Neural crest cell (in vitro differentiated cells): ENCODE results near the gene CEP68. TPM values are rescaled to one million over a fixed set of nuclear protein-coding genes. Genes with fewer than 3 reads are reported as not detected.

ENCODE experiments used
- DNase-seq: peaks from one replicate; pipeline ENCODE4 v3.0.0; 2021; ENCODE audit warnings: low read depth, mixed read lengths, low spot score
- H3K27ac Mint-ChIP-seq: one replicate; pipeline ENCODE4 v1.8.0; 2021; ENCODE audit warnings: mild to moderate bottlenecking, mixed read lengths; ENCODE audit not compliant: unreplicated experiment
- H3K27me3 Mint-ChIP-seq: 2 replicates; pipeline ENCODE4 v1.8.0; 2021; ENCODE audit warnings: low read depth, mild to moderate bottlenecking, mixed read lengths
- H3K36me3 Mint-ChIP-seq: 2 replicates; pipeline ENCODE4 v1.8.0; 2021; ENCODE audit warnings: low read depth, mild to moderate bottlenecking, mixed read lengths
- H3K4me1 Mint-ChIP-seq: 2 replicates; pipeline ENCODE4 v1.8.0; 2021; ENCODE audit warnings: mixed read lengths
- H3K4me3 Mint-ChIP-seq: one replicate; pipeline ENCODE4 v1.8.0; 2021; ENCODE audit warnings: mild to moderate bottlenecking, mixed read lengths
- H3K9me3 Mint-ChIP-seq: 2 replicates; pipeline ENCODE4 v1.8.0; 2021; ENCODE audit warnings: mixed read lengths
- CTCF ChIP-seq: fragments of 200-600 bp; sonication (generic); conservative IDR thresholded peaks from 2 replicates; pipeline ENCODE4 v1.5.0; 2021; ENCODE audit warnings: antibody characterized with exemption, mild to moderate bottlenecking
- total RNA-seq: library from RNA; stranded (reverse); gene quantifications from 2 replicates; pipeline ENCODE4 v1.2.1, GENCODE V29; 2021

Gene CEP68
- total RNA-seq, 1 donor from 2014 or later: 25.0 TPM

- no peaks in the 10 kb centered on the region for H3K9me3 Mint-ChIP-seq
- H3K4me1 Mint-ChIP-seq: peaks cover 4% of the 10 kb centered on the region
- peaks cover 14% of the 10 kb centered on the region for H3K36me3 Mint-ChIP-seq
- no peak overlapping the region for H3K4me3 Mint-ChIP-seq
- no peak for DNase-seq
- TF ChIP-seq CTCF: no peak
- no peak overlapping the region for H3K27ac Mint-ChIP-seq
- H3K27me3 Mint-ChIP-seq: no peaks in the 10 kb centered on the region
These were observed 44.9 kb downstream of the CEP68 start for GRCh38 chr2:65101071-65101470.

- Mint-ChIP-seq H3K4me1 (peaks cover 4% of the 10 kb centered on the region), H3K27me3 (no peaks in the 10 kb centered on the region), H3K36me3 (peaks cover 7% of the 10 kb centered on the region), H3K9me3 (no peaks in the 10 kb centered on the region), H3K4me3 (no peak overlapping the region), H3K27ac (no peak overlapping the region)
- TF ChIP-seq CTCF: no peak
- DNase-seq: no peak
These were observed 46.9 kb downstream of the CEP68 start for GRCh38 chr2:65103013-65103715.

GRCh38 chr2:65107530-65107929, 51.3 kb downstream of the CEP68 start:
- Mint-ChIP-seq H3K4me3 (no peak overlapping the region), H3K4me1 (no peaks in the 10 kb centered on the region), H3K27ac (no peak overlapping the region), H3K27me3 (no peaks in the 10 kb centered on the region), H3K9me3 (no peaks in the 10 kb centered on the region), H3K36me3 (peaks cover 3% of the 10 kb centered on the region)
- no peak for DNase-seq
- no peak for TF ChIP-seq CTCF

- Mint-ChIP-seq H3K4me3 (no peak overlapping the region), H3K27me3 (no peaks in the 10 kb centered on the region), H3K36me3 (peaks cover 3% of the 10 kb centered on the region), H3K27ac (no peak overlapping the region), H3K4me1 (no peaks in the 10 kb centered on the region), H3K9me3 (no peaks in the 10 kb centered on the region)
- no peak for TF ChIP-seq CTCF
- no peak for DNase-seq
These were observed 52.6 kb downstream of the CEP68 start for GRCh38 chr2:65108780-65109179.

- Mint-ChIP-seq H3K4me3 (no peak overlapping the region), H3K9me3 (no peaks in the 10 kb centered on the region), H3K27ac (no peak overlapping the region), H3K4me1 (peaks cover 15% of the 10 kb centered on the region), H3K27me3 (no peaks in the 10 kb centered on the region), H3K36me3 (peaks cover 5% of the 10 kb centered on the region)
- no peak for TF ChIP-seq CTCF
- DNase-seq: no peak
These were observed 56.4 kb downstream of the CEP68 start for GRCh38 chr2:65112633-65113032.
